Frontal cortex (tissue), 4 donors: ENCODE measurements around the gene COL8A2. TPM values are rescaled to one million over a fixed set of nuclear protein-coding genes. Genes with fewer than 3 reads are reported as not detected.
A peak's percentile ranks its signal among the peaks of the same experiment; 100 is the strongest.

ENCODE experiments used
- DNase-seq, 2 donors: peaks; one replicate each; pipeline ENCODE4 v3.0.0; 2012; ENCODE audit warnings: low spot score in 2 of 2
- FAIRE-seq: peaks from 2 replicates; lab custom pipeline; 2012; peaks lifted over from hg19 to GRCh38; lab: Jason Lieb, UNC
- total RNA-seq: library from RNA; depleted of rRNA; stranded (reverse); fragments of >200 nt; gene quantifications from one replicate; pipeline ENCODE4 v1.2.3, GENCODE V29; 2014
- donor health status: control.
- donor health status: control.
- donor health status: control.

COL8A2 gene
- total RNA-seq, 1 donor from 2014 or later, result 0.82 TPM

GRCh38 chr1:36139521-36139920 lies 14.5 kb upstream of the COL8A2 start:
- no peak for DNase-seq
- no peak for FAIRE-seq

- DNase-seq, result no peak
- FAIRE-seq, result no peak
Observed at GRCh38 chr1:36137776-36138175, 12.8 kb upstream of the COL8A2 start.

- FAIRE-seq, result no peak
Observed at GRCh38 chr1:36137226-36137625, 12.2 kb upstream of the COL8A2 start.

DNA sequence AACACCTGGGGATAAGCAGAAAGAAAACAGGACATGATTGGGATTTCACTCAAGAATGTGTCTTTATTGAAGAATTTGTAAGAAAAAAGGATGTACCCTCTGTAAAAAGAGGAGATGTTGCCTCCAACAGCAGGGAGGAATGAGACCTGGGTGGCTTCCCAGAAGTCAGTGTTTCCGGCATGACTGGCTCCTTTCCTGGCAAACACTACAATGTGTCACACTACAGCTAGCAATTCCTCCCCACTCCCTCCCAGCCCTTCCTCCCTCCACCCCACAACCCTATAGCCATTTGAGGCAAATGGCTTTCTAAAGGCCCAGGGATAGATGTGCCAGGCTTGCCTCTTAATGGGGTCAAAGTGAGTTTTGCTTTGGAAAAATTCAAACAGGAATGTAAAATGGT lies 11.5 kb upstream of the COL8A2 start:
- peak in 1 of 2 donors; percentile 17 for DNase-seq

More at GRCh38 chr1:36137226-36137625, 12.2 kb upstream of the COL8A2 start:
- no peak for DNase-seq

GRCh38 chr1:36135796-36136195 lies 10.8 kb upstream of the COL8A2 start:
- DNase-seq (no peak), FAIRE-seq (no peak)

More for the DNA sequence above, 11.5 kb upstream of the COL8A2 start:
- FAIRE-seq, result no peak

GRCh38 chr1:36135330-36135667 lies 10.3 kb upstream of the COL8A2 start:
- FAIRE-seq (no peak), DNase-seq (no peak)

DNA sequence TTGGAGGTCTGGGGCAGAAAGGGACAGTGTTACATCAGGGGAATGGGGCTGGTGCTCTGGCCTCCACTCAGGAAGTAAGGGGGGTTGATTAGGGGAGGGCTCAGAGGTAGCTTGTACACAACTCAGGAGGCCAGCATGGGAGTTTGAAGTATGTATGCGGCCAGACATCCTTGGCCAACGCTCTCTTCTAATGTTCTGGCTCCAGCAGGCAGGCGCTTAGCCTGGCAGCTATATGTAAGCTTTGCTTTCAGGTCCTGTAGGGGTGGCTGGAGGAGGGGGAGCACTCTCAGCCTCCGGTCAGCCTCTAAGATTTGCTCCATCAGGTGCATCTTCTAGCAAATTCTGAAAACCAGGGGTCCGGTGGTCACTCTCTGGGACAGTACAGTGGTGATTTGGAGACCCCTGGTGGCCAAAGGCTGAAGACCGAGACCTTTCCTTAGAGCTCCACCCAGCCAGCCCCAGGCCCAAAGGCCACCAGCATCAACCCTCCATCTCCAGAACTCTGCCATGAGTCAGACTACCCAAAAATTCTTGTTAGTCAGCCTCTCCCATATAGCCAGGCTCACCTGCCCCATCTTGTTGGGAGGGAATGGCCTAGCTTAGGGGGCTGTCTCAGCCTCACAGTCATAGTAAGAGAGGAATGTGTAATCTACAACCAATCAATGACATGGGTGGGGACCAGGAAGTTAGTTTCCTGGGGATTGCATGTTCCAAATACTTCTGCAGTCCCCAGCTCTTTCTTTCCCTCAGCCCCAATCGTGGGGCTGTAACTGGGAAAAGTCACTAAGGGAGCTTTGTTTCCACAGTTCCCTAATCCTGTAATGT lies 9.7 kb upstream of the COL8A2 start:
- FAIRE-seq, result no peak
- DNase-seq, result peak; percentile 57 to 66

GRCh38 chr1:36134031-36134430 lies 9.0 kb upstream of the COL8A2 start:
- no peak for DNase-seq
- FAIRE-seq, result no peak

- FAIRE-seq (no peak), DNase-seq (no peak)
Observed at GRCh38 chr1:36133484-36133883, 8.5 kb upstream of the COL8A2 start.

DNA sequence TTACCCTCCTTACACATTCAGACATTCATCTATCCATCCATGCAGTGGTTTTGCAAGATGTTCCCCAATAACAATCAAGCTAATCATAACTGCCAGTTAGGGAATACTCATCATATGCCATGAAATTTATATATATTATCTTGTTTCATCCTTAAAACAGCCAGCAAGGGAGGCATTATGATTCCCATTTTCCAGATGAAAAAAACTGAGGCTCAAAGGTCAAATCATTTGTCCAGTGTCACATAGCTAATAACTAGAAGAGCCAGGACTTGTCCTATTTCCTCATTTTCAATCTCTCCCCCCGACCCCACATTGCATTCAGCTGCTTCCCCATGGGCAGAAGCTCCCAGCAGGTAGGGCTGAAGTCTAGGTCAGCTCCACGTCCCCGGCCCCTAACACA lies 7.0 kb upstream of the COL8A2 start:
- DNase-seq, result no peak
- no peak for FAIRE-seq

- DNase-seq (no peak), FAIRE-seq (no peak)
Observed at GRCh38 chr1:36128905-36129206, 3.8 kb upstream of the COL8A2 start.

DNA sequence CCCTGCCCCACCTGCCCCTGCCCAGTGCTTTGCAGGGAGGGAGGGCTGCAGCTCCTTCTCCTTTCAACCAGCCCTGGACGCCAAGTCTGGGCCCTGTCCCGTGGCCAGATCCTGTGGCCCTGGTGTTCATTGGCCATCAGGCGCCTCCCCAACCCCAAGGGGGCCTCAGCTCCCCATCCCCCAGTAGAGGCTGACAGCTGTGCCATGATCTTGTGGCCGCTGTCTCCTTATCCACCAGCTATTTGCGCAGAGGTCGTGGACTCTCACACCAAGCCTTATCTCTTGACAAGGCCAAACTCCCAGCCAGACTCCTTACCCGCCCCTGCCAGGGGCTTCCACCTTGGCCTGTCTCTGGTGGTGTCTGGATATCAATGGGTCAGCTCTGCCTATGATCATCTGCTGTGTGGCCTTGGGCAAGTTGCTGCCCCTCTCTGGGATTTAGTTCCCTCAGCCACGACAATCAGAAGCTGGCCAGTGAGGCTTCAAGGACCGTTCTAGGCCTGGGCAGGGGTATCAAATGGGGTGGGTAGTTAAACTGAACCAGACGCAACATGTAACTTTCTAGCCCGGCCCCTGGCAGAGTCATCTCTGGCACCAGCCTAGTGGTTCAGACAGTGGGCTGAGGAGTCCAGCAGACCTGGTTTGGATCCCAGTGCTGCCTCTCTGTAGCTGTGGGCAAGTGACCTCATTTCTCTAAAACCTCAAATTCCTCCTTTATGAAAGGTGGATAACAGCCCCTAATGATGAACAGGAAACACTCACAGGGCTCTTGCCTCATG lies 3.3 kb upstream of the COL8A2 start:
- no peak for DNase-seq
- no peak for FAIRE-seq

GRCh38 chr1:36126797-36127500 lies 1.9 kb upstream of the COL8A2 start:
- FAIRE-seq (no peak), DNase-seq (no peak)

GRCh38 chr1:36126005-36126716 lies 1.1 kb upstream of the COL8A2 start:
- FAIRE-seq, result no peak
- no peak for DNase-seq

DNA sequence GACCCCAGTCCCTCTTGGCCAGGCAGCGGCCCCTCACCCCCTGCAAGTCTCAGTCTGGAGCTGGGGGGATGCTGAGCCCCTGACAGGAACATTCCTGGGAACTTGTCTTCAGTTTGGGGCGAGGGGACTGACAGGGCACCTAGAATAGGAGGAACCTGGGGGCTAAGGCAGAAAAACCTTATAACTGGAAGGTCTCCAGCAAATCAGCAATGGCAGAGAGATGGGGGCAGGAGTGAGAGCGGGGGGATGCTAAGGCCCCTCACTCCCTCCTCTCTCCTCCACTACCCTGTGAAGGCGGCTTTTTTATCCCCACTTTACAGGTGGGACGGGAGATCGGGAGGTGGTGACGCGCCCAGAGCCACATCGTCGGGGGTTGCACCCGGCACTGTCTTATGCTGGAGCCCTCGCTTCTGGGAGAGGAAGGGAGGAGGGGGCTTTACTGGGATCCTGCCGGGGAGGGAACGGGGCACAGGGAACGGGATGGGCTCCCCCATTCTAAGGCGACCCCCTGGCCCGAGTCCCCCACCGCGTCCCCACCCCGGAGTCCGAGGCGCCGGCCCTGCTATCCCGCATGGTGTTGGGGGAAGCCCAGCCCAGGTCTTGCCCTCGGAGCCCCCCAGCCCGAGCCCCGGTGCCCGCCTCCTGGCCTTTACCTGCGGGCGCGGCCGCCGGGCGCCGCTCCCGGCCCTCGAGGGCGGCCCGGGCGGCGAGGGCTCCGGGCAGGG lies 456 bp downstream of the COL8A2 start:
- FAIRE-seq (no peak), DNase-seq (no peak)

GRCh38 chr1:36123356-36123755 lies 1.7 kb downstream of the COL8A2 start:
- no peak for DNase-seq

GRCh38 chr1:36122062-36123030 lies 2.7 kb downstream of the COL8A2 start:
- no peak for DNase-seq
- FAIRE-seq, result no peak

More at GRCh38 chr1:36123356-36123755, 1.7 kb downstream of the COL8A2 start:
- no peak for FAIRE-seq

DNA sequence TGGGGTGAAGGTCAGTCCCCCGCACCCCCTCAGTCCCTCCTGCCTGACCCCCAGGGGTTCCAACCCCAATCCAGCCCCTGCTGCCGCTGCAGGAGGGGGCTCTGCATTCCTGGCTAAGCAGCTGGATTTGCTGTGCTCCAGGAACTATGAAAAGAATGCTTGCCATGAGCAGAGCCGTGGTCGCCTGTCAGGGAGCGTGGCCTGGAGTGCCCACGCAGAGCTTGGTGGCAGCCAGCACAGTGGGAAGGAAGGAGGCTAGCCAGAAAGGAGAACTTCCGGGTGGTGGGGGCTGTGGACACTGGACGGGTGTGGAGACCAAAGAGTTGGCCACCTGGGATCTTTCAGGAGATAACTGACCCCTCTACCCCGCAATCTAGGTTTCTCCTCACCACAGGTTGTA lies 5.6 kb downstream of the COL8A2 start:
- DNase-seq (no peak), FAIRE-seq (no peak)
